Fibroblast of mammary gland (primary cell): ENCODE measurements around the gene CDCA3.
"Not testable (repeated sequence)": the region's sequence is repeated elsewhere in the genome, so short reads cannot be mapped to it uniquely, and the experiment has no call there.

Experiments
- DNase-seq: peaks from one replicate; pipeline ENCODE4 v3.0.0-alpha.2; 2010; ENCODE audit warnings: low read depth
- H3K4me3 ChIP-seq: 2 replicates; pipeline ENCODE4 v1.5.1; 2011; ENCODE audit warnings: low read depth, mild to moderate bottlenecking, low read length, moderate library complexity; ENCODE audit not compliant: control insufficient read depth
- CTCF ChIP-seq: conservative IDR thresholded peaks from 2 replicates; pipeline ENCODE4 v1.5.1; 2011; ENCODE audit warnings: low read depth, low read length, inconsistent platforms; ENCODE audit not compliant: control insufficient read depth, insufficient read depth

CDCA3 gene

GRCh38 chr12:6869049-6870021, 18.2 kb upstream of the CDCA3 start:
- H3K4me3 ChIP-seq, result peak overlapping the region; percentile 86
- peak; percentile 88 for TF ChIP-seq CTCF
- DNase-seq, result peak; percentile 76

GRCh38 chr12:6868211-6869048, 17.3 kb upstream of the CDCA3 start:
- peak; percentile 31 for DNase-seq
- TF ChIP-seq CTCF, result peak; percentile 27
- peak overlapping the region; percentile 86 for H3K4me3 ChIP-seq

GRCh38 chr12:6867413-6868210, 16.5 kb upstream of the CDCA3 start, which contains the start of gene TPI1:
TSS of gene TPI1 (plus strand) at chr12:6867531. CDS start at chr12:6867567, 36 bp downstream.
- no peak for TF ChIP-seq CTCF
- peak within 1 kb of the TSS; percentile 86 for H3K4me3 ChIP-seq
- peak; percentile 70 for DNase-seq

GRCh38 chr12:6866920-6867412, 15.9 kb upstream of the CDCA3 start:
- no peak for TF ChIP-seq CTCF
- DNase-seq, result no peak
- H3K4me3 ChIP-seq, result peak overlapping the region; percentile 57

GRCh38 chr12:6866163-6866919, 15.3 kb upstream of the CDCA3 start:
- no peak for DNase-seq
- TF ChIP-seq CTCF, result no peak
- H3K4me3 ChIP-seq, result peak overlapping the region; percentile 57

- not testable (repeated sequence) for H3K4me3 ChIP-seq, DNase-seq
Observed at GRCh38 chr12:6865307-6865706, 14.2 kb upstream of the CDCA3 start.
